OCI-M1 (cell line): ENCODE results near the gene LIFR.

Experiments used
- DNase-seq: peaks from one replicate; lab custom pipeline; 2025; lab: John Stamatoyannopoulos, UW

LIFR gene

DNA sequence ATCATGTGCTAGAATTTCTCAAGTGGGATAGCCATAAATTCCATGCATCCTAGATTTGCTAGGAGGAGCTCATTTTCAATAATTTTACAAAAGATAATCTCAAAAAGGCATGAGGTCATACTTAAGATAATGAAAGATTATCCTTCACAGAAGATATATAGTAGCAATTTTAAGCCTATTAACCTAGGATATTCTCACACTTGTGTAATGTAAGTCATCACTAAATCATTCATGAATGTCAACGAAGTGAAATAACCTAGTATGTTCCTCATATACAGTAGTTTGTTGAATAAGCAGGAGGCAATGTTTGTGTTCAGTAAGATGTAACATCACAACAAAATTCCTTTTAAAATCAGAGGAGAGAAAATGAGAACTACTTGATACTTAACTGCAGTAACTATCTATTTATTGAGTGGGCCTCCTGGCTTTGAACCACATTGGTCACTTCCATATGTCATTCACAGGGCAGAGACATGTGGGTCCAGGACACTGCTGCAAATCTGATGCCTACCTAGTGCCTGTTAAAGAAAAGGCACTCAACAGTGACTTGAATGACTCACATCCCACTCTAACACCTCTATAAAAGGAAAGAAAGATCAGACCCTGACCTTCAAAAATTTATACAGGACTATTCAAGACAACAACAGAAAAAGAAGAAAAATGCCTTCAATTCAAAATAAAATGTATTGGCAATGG is 8.2 kb downstream of the LIFR start:
- no peak for DNase-seq

DNA sequence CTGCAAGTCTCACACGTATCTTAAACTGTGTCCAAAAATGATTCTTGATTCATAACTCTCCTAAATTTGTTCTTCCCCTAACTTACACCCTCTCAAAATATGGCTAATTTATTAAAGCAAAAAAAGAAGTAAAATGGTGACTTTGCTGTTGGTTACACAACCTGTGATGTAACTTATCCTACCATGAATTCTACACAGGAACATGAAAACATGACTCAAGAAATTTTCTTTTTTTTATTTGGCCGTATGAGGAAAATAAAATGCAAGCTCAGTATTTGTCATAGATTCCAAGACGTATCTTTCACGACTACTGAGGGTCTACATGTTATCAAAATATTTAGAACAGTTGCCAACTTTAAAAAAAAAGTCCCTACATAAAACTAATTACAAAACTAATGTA is 9.2 kb downstream of the LIFR start:
- no peak for DNase-seq

DNA sequence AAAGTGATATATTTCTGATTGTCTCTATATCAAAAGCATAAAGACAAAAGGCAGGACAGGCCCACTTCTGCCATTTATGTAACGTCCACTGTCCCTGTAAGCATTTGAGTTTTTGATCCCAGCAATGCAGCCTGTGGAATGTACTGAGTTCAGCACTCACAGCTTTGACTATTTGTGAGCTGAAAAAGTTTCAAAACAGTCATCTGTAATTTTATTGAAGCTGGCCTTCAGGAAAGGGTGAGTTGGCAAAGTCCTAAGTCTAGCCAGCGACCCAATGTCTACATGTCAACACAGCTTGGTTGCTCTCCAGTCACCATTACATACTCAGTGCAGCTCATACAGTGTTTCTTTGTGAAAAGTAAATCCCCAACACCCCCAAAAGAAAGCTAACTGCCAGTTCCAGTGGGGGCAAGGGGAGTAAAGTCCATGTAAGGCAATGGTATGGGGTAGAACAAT is 9.7 kb downstream of the LIFR start:
- DNase-seq = no peak

DNA sequence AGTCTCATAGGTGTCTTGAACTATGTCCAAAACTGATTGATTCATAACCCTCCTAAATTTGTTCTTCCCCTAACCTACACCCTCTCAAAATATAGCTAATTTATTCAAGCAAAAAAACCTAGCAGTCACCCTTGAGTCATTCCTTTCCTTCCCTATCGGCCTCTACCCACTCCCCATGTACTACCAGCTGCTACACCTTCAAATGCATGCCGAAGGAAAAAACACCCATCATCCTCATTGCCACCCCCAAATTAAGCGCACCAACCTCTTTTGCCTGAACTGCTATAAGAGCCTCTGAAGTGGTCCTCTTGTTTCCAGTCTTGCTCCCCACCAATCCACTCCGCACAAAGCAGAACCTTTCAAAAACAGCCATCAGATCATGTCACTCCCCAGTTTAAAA is 12.6 kb downstream of the LIFR start:
- DNase-seq = no peak

DNA sequence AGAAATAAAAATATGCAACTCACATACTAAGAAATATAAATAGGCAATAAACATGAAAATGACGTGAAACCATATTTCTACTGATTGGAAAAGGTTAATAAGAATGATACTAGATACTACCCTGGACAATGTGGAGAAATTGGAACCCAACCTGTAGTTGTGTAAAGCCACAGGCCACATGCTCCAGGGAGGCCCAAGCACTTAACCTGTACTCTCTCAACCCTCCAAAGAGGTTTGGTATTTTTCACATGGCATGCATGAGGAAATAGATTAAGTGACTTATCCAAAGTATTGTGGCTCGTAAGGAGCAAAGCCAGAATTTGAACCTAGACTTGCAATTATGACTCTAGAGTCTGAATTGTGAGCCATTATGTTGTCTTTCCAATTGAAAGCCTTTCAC is 13.4 kb downstream of the LIFR start:
- no peak for DNase-seq

DNA sequence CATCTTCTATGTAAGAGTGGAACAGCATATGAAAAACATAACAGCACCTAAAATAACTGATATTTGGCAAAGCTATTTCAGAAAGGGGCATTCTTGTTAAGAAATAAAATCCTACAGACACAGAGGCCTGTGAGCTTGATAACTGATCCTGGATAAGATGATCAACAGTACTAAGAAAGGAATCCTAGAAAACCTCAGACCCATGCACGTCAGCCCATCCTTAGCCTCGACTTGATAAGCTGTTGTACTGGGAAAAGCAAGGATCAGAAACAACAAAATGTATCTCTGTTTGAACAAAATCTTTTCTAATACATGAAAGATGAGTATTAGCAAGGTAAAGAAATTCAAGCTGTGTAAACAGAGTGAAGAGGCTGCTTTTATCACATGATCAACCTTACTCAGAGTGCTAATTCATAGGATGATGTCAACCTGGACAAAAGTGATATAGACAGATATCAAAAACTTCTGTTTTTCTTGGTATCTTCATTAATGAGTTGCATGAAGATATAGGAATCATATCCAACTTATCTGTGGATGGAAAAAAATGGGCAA is 15.2 kb downstream of the LIFR start:
- no peak for DNase-seq

DNA sequence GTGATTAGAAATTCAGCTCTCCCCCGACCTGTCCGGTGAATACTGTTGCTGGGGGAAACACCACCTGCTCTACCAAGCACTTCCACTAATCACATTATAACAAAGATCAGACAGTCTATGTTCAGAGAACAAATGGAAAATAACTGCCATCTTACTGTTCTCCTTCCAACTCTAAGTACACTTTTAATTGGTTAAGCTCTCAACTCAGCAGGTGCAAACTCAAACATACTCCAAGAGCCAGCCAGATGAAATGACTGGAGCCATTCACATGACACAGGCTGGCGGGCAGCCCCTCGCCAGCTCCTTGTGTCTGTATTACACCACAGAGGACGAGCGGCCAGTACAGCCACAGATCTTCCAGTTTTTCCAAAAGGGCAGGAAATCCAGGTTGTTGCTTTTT is 16.1 kb downstream of the LIFR start:
- DNase-seq = no peak

DNA sequence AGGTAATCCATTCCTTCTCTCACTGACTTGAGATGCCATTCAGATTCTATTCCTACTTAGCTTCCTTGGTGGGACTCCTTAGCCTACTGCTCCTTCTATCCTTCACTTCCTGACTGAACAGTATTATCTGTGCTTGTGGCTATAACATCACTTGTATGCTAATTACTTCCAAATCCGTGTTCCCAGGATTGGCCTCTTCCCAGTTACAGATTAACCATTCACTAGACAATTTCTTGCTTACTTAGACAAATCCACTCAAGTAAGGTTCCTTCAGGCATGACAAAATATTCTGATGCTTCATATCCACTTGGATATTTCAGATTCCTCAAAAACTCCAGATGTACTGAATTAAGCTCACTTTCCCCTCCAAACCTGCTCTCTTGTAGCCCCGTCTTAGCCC is 18.3 kb downstream of the LIFR start:
- no peak for DNase-seq

DNA sequence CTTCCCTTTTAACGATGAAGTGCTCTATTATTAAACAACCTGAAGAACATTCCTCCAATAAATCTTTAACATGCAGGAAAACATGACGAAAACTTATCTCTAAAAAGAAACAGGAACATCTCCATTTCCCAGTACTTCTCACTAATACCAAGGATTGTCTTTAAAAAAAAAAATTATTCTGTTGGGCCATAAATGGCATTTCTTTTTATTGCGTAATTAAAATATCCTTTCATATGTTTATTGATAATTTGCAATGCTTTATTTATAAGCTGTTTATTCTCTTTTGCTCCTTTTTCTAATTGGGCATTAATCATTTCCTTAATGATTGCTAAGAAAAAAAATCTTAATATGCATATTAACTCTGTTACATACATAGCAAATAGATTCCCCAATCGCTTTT is 18.9 kb downstream of the LIFR start:
- DNase-seq = no peak

DNA sequence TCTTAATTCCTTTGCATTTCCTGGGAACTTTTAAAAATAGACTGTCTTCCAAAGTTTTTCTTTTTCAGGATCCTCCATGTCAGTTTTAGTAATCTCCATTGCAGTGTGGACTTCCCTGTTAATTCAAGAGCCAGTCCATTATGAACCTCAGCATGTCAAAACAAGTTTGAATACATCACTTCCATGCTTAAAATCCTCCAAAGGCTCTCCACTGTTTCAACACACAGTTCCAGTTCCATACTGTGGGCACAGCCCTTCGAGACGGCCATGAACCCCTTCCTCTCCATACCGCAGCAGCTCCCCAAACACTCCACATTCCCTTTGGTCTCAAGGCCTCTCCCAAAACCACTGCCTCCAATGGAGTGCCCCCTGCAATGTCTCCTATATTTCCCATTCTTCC is 19.5 kb downstream of the LIFR start:
- no peak for DNase-seq

DNA sequence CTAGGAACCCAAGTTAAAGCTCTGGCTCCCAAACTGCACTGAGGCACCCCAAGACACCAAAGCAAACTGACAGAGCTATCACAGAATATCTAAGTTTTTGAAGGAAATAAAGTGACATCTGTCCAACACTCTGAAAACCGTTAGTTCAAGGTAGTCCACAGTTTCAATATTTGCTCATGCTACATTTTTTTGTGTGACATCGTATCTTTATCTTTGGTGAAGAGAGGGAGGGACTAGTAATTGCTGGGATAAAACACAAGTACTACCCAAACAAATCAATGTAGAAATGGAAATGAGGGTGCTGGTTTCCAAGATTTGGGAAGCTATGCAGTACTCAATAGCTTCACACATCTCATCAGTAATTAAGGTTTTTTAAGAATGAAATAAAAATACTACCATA is 20.6 kb downstream of the LIFR start:
- DNase-seq = no peak

DNA sequence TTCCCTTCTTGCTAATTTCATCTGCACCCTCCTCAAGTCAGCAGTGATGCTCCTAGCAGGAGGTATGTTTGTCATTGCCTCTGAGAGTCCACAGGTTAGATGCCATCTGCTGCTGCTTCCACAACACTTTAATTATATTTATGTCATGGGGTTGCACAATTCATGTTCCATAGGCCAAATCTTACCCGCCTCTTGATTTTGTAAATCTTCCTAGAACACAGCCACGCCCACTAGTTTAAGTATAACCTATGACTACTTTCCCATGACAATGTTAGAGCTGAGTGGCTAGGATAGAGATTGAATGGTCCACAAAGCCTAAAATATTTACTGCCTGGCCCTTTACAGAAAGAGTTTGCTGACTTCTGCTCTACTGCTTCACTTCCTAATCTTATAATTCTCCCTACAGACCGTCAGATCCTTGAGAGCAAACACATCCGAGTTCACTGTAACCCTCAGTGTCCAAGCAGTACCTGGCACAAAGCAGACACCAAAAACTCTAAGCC is 21.1 kb downstream of the LIFR start:
- no peak for DNase-seq

DNA sequence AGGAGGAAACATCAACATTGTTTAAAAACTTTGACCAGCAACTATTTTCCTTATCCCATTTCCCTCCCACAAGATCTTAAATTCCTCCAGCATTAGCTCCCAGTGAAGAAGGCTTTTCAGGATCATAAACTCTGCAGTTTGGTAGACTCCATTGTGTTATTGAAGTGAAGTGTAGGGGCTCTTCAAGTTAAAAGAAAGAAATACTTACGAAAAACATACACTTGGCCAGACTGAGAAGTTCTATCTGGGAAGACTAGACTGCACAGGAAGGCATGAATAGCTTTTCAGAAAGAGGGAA is 22.3 kb downstream of the LIFR start:
- DNase-seq = no peak

DNA sequence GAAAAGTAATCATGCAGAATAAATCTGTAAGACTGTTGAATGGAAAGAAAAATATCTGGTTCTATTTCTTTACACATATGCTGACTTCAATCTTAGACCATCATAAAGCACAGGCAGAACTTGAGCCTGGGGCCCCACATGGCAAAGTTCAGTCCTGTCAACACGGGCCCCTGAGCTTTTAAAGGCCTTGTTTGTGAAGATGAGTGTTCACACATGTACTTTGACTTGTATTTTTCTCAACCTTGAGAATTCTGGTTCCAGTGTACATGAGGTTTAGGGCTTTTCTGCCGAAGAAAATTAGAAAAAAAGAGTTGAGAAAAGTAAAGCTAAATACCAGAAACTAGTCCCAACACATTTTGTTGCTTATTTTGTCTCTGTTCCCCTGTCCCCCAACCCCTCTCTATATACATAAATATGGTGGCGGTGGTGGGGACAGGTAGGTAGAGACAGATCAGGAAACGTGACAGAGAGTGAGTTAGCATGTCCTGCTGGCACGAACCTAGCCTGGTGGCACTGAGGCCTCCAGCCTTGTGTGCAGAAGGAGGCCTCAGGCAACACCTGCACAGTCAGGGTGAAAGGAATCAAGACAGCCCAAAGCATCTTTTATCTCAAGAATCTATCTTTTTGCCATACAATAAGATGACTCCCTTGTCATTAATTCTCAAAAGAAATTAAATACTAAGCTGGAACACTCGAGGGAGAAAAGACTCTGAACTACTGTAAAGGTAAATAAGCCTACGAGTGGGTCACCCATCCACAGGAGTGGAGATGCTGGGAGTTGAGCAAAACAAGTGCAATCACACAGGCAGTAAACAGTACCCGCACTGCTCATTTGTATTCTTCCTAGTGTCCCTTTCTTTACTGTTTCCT is 22.9 kb downstream of the LIFR start:
- DNase-seq = no peak

DNA sequence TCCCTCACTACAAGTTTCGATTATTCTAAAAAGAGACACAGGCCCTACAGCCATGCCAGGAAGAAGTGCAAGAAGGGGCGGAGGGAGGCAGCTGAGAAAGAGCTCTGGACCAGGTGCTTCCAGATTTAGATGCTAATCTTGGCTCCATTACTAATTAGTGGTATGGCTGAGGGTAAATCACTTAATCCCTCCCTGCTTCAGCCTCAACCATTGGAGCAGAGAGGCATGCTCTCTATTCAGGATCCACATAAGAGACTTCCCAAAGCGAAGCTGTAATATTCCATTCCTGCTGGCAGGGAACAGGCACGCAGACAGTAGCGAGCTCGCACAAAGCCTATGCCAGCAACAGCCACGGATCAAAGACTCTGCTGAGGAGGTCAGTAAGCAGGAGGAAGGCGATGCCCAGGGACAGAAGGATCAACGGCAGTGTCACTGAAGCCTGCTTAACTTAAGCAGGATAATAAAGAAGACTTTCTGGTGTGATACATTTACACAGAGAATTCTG is 24.2 kb downstream of the LIFR start:
- DNase-seq = no peak

DNA sequence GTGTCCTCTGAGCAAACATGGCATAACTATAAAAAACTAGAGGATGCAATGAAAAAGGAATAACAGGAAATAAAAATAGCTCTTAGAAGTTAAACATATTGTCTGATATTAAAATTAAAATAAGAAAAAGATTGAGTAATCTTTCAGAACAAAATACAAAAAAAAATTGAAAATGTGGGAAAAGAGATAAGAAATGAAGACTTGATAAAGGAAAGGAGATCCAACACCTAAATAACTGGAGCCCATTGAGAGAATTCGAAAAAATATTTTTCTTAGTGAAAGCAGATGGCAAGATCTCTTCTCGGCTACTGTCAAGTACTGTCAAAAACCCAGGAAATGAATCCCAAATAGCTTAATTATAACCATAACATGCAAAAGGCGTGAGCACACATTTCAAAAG is 24.9 kb downstream of the LIFR start:
- DNase-seq = no peak

DNA sequence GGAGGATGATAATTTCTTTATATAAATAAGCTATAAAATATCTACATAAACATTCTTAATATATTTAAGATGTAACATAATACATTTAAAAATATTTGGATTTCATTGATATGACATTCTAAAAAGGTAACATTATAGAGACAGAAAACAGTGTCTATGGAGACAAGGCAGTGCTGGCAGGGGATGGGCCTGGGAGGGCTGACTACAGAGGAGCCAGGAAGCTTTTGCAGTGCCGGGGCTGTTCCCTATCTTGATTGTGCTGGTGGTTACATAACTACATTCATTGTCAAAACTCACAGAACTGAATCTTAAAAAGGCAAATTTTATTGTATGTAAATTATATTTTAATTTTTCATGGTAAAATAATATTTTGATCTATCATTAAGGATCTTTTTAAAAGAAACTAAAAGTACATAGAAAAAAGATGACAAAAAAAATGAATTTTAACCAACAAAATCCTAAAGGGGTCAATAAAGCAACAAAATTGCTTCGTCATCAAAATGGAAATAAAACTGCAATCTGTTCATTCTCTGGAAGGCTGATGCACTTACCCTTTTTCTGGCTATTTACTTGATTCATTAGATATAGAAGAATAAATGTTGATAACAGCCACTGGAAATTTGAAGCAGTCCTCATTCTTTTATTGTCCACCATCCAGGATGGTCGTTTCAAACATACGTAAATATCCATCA is 26.3 kb downstream of the LIFR start:
- no peak for DNase-seq

DNA sequence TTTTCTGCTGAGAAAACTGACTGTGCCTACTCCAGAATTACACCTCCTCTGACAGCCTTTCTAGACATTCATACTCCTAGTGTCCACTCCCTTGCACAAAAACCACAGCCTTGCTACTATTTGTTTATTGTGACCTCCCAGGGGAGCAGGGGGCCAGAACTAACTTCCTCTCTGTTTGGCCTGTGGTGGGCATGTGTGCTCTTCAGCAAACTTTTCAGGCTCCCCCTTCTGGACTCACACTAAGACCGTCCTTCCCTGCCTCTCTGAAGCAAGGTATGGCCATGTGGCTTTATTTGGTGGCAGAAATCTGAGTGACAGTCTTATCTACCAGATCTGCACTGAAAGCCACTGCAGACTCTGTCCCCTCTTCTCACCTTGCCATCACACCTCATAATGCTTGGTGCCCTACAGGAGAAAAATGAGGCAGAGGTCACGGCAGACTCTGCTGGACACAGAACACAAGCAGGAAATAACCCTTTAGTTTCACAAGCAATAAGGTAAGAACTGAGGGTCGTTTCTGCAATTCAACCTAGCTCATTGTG is 28.2 kb downstream of the LIFR start:
- DNase-seq = no peak

DNA sequence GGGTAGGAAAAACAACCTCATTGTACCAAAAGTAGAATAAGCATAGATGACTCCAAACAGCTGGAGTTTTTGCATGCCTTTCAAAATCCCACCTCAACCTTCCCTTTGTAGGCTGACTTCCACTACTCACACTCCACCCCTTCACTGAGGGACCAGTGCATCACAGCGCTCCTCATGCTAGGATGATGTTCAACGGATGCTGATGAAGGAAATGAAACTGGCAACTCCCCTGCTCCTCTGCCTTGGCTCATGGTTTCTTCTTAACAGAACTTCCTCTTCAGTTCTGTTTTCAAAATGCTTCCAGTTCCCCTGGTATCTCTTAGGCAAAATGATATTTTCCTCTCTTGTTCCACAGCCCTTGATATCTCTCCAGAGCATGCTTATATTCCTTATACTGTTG is 29.0 kb downstream of the LIFR start:
- DNase-seq = no peak

DNA sequence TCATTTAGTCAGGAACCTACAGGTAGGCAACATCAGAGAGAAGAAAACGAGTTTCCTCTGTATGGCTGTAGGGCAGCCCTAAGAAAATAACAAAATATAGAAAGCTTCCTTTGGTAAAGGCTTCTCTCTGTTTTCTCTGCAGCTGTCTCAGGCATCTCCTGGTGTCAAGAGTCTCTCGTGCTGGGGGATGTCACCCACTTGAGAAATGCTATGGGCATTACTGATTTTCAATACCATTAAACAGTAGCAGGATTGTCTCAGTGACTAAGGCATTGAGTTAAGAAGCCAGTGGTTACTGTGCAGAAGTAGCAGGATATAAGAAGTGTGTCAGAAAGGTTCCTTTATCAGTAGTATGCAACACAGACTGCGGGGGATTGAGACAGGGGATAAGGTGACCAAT is 32.4 kb downstream of the LIFR start:
- DNase-seq = no peak

DNA sequence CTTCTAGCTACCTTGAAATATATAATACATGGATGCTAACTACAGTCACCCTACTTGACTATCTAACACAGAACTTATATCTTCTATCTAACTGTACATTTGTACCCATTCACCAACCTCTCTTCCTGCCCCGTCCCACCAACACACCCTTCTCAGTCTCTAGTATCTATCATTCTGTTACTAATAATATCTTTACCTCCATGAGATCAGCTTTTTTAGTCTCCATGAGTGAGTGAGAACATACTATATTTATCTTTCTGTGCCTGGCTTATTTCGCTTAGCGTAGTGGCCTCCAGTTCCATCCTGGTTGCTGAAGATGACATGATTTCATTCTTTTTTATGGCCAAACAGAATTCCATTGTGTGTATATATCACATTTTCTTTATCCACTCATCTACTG is 37.0 kb downstream of the LIFR start:
- DNase-seq = no peak

DNA sequence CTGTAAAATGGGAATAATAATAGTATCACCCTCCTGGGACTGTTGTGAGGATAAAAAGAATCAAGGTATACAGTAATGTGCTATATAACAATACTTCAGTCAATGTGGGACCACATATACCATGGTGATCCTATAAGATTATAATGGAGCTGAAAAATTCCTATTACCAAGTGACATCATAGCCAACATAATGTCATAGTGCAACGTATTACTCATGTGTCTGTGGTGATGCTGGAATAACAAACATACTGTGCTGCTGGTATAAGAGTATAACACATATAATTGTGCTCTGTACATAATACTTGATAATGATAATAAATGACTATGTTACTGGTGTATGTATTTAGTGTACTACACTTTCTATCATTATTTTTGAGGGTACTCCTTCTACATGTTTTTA is 38.1 kb downstream of the LIFR start:
- no peak for DNase-seq
